Medulla oblongata (tissue), 1 donor: ENCODE data around the gene QKI.
"Not testable (repeated sequence)": the region's sequence is repeated elsewhere in the genome, so short reads cannot be mapped to it uniquely, and the experiment has no call there.

ENCODE experiments used
- DNase-seq: peaks from one replicate; pipeline ENCODE4 v3.0.0-alpha.2; 2015; ENCODE audit errors: extremely low spot score

The QKI gene

GRCh38 chr6:163439390-163439789 lies 24.9 kb downstream of the QKI start:
- DNase-seq = not testable (repeated sequence)

- no peak for DNase-seq
These were observed 25.5 kb downstream of the QKI start for GRCh38 chr6:163439997-163440396.

GRCh38 chr6:163442336-163442735 lies 27.8 kb downstream of the QKI start:
- no peak for DNase-seq

- DNase-seq = no peak
These were observed 29.6 kb downstream of the QKI start for GRCh38 chr6:163444077-163444476.

GRCh38 chr6:163446549-163446948 lies 32.0 kb downstream of the QKI start:
- DNase-seq = no peak

- DNase-seq = no peak
These were observed 34.6 kb downstream of the QKI start for GRCh38 chr6:163449076-163449475.

- no peak for DNase-seq
These were observed 39.9 kb downstream of the QKI start for GRCh38 chr6:163454425-163454824.

- DNase-seq = no peak
These were observed 41.0 kb downstream of the QKI start for GRCh38 chr6:163455552-163455951.

GRCh38 chr6:163457637-163458561 lies 43.4 kb downstream of the QKI start:
- no peak for DNase-seq

GRCh38 chr6:163459007-163459406 lies 44.5 kb downstream of the QKI start:
- DNase-seq = no peak

GRCh38 chr6:163459536-163459935 lies 45.0 kb downstream of the QKI start:
- no peak for DNase-seq

- no peak for DNase-seq
These were observed 45.8 kb downstream of the QKI start for GRCh38 chr6:163460307-163460782.

GRCh38 chr6:163461696-163462095 lies 47.2 kb downstream of the QKI start:
- DNase-seq = no peak

GRCh38 chr6:163463180-163463579 lies 48.7 kb downstream of the QKI start:
- DNase-seq = no peak

GRCh38 chr6:163463795-163464194 lies 49.3 kb downstream of the QKI start:
- no peak for DNase-seq

GRCh38 chr6:163466839-163467390 lies 52.4 kb downstream of the QKI start:
- DNase-seq = no peak

- DNase-seq = no peak
These were observed 54.2 kb downstream of the QKI start for GRCh38 chr6:163468738-163469137.

GRCh38 chr6:163469459-163469985 lies 55.0 kb downstream of the QKI start:
- DNase-seq = no peak

- DNase-seq = no peak
These were observed 56.1 kb downstream of the QKI start for GRCh38 chr6:163470611-163471010.

- no peak for DNase-seq
These were observed 60.1 kb downstream of the QKI start for GRCh38 chr6:163474581-163474980.

GRCh38 chr6:163476946-163477345 lies 62.4 kb downstream of the QKI start:
- not testable (repeated sequence) for DNase-seq

- DNase-seq = no peak
These were observed 68.6 kb downstream of the QKI start for GRCh38 chr6:163483107-163483506.

- no peak for DNase-seq
These were observed 70.9 kb downstream of the QKI start for GRCh38 chr6:163485388-163485851.
